OCI-M2 (cell line): ENCODE results near the gene TMEM198.

ENCODE experiments used
- DNase-seq: peaks from one replicate; lab custom pipeline; 2025; ENCODE audit not compliant: unreplicated experiment; lab: John Stamatoyannopoulos, UW

The TMEM198 gene

DNA sequence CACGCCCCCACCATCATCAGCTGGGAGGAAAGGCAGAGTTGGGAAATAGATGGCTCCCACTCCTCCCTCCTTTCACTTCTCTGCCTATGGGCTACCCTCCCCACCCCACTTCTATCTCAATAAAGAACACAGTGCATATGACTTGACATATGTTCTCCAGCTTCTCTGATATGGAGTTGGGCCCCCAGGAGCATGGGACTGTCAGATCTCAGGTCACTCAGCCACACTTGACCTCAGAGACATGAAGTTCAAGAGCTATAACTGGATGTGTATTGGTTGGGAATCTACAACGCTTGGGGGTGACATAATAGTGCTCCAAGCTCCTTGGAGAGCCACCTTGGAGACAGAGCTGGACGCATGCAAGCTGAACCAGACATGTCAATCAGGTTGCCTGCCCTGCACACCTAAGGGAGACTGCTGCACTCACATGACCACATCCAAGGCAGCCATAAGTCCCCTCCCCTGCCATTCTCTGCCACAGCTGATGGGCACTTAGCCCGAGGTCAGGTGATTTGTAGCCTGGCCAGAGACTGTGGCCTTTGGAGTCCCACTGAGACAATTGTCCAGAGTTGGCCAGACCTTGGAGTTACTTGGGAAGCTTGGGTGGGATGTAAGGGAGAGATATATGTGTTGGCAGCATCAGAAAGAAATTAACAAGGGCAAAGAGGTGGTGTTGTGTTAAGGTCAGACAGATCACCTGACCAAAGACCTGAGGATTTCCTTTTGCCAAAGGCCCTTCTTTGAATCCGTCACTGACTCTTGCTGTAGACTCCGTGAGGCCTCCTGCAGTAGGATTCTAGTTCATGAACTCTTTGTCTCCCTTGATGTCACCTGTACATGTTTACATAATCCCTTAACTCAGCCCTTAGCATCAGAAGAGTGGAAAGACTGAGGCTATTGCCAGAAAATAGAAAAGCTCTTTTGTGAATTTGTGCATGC lies 32.0 kb downstream of the TMEM198 start:
- DNase-seq: no peak

DNA sequence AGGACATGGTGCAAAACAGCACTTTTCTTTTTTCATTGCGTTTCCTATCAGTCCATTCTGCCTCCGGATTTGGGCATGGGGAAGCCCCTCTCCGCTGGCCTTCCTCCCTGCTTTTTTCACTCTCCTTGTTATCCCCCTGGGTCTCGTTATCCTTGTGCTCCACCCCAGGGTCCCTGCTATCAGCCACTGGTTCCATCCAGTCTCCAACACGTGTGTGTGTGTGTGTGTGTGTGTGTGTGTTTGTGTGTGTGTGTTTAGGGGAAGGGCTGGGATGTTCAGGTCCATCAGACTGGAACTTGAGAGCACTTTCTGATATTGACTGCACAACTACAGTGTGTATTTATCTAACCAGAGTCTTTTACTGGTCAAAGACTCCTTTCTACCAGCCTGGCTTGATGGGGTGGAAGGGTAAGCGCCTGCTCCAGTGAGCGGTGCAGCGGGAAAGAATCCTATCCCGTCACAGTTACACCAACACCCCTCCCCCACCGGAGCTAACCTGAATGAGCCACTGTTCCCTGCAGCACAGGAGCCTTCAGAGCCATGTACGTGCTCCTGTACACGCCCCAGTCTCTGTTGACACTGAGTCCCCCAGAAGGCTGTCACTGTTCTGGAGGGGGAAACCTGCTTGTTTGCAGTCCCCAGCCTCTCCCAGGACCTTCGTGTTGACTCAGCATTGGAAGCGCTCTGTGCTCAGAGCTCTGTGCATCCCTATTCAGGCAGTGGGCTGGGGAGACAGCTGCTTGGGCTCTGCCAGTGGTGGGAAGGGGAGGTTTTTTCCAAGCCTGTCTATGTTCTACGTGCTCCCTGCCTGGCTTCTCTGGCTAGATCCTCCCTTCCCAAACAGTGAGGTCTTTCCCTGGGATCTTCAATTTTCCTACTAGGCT lies 32.9 kb downstream of the TMEM198 start:
- DNase-seq: no peak

DNA sequence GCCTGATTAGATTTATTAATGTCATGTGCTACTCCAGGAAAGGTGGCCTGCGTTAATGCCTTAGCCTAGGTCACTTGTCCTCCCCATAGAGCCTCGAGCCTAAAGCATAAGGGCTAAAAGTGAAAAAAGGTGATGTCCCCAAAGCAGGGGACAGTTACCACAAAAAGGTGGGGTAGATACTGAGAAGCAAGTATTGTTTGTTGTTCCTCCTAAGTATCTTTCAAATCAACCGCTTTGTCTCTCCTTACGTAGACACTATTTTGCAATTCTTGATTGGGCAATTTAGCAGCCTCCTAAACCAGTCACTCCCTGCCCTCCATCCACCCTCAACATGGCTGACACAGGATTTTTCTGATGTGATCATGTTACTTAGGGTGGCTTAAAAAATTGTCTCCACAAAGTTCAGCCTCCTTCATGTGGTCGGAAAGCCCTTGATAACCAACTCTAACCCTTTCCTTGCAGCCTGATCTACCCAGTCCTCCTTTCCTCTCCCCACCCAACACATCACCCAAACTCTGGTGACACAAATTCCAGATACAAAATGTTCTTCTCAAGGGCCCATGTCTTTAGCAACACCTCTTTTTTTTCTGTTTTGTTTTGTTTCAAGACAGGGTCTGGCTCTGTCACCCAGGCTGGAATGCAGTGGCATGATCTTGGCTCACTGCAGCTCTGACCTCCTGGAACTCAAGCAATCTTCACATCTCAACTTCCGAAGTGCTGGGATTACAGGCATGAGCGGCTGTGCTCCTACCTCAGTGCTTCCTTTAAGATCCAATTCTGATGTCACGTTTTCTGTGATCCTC lies 35.2 kb downstream of the TMEM198 start:
- no peak for DNase-seq

DNA sequence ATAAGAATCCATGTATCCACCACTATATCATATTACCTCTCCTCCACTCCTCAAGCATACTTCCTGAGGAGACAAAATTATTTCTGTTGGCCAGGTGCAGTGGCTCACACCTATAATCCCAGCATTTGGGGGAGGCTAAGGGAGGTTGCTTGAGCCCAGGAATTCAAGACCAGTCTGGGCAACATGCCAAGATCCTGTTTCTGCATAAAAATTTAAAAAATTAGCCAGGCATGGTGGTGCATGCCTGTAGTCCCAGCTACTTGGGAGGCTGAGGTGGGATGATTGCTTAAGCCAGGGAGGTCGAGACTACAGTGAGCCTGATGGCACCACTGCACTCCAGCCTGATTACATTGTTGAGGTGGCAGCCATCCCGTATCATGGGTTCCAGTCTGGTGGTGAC lies 37.5 kb downstream of the TMEM198 start:
- DNase-seq: no peak

DNA sequence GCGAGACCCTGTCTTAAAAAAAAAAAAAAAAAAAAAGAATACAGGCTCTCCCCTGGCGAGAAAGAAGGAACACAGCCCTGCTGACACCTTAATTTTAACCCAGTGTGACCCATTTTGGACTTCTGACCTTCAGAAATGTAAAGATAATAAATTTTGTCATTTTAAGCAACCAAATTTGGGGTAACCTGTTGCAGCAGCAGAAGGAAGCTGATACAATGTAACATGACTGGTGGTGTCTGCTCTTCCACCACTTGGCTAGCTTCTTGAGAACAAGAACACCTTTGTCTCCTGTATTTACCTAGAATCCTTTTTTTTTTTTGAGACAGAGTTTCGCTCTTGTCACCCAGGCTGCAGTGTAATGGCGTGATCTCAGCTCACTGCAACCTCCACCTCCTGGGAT lies 47.3 kb downstream of the TMEM198 start:
- no peak for DNase-seq

DNA sequence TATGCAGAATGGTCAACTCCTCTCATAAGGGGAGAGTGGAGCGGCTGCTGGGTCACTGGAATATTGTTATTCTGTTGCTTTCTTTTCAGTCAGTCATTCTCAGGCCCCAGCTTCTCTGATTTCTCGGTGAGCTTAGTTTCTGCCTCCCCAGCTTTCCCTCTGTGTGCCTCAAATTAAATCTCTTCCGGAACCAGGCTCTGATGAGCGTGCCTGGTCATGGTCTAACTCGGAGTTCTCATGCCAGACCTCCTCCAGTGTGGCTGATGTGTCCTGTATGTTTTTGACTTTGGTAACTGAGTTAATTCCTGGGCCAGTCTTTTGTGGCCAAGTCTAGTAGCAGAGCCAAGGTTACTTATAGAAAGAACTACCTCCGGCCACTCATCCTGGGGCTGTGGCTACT lies 48.9 kb downstream of the TMEM198 start:
- no peak for DNase-seq

DNA sequence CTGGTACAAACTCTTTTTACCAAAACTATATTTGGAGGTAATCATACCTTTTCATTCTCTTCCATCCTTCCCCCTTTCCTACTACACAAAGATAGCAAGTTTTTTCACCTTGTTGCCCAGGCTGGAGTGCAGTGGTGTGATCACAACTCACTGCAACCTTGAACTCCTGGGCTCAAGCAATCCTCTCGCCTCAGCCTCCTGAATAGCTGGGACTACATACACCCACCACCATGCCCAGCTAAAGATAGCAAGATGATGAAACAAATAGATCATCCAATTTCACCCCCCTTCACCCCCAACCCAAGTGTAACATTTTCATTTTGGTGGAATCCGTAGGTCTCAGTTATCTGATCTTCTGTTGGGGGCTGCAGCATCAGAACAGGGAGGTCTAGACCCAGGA lies 49.3 kb downstream of the TMEM198 start:
- no peak for DNase-seq

DNA sequence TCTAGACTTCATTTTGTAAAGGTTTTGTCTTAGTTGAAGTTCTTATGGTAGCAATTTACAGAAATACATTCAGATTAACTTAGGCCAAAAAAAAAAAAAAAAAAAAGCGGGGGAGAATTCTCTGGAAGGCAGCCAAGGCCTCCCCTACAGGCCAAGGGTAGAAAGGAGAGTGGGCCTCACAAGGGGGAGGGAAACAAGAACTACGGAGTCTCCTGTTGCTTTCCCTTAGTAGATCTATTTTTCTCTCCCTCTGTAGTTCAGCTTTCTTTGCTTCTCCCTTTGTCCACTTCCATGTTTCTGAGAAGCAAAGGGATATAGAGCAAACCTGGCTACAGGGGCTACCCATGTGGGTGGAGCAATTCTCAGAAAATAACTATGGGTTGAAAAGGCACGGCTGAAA lies 51.4 kb downstream of the TMEM198 start:
- peak; percentile 7 for DNase-seq

DNA sequence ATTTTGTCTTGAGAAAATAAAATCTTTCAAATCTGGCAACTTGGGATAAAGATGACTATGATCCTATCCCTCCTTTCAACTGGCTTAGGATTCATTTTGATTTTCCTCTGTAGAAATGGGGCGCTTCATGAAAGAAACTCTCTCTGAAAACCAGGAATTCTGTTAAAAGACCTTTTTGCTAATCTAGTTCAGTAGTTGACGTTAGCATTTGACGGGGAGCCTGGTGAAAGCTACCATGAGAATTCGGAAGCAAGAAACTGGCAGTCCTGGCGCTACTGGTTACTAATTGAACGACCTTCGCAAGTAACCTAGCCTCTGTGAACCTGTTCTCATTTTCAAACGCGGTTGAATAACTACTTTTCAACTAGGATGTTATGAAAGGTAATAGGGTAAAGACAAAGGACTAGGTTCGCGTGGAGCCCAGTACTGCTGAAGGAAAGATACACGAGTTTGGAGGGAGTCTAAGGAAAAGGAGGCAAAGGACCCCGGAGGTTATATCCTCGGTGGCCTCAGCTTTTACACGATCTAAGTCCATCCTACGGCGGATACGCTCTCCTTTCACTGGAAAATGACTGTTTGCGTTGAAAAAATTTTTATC lies 53.2 kb downstream of the TMEM198 start:
- DNase-seq: no peak

DNA sequence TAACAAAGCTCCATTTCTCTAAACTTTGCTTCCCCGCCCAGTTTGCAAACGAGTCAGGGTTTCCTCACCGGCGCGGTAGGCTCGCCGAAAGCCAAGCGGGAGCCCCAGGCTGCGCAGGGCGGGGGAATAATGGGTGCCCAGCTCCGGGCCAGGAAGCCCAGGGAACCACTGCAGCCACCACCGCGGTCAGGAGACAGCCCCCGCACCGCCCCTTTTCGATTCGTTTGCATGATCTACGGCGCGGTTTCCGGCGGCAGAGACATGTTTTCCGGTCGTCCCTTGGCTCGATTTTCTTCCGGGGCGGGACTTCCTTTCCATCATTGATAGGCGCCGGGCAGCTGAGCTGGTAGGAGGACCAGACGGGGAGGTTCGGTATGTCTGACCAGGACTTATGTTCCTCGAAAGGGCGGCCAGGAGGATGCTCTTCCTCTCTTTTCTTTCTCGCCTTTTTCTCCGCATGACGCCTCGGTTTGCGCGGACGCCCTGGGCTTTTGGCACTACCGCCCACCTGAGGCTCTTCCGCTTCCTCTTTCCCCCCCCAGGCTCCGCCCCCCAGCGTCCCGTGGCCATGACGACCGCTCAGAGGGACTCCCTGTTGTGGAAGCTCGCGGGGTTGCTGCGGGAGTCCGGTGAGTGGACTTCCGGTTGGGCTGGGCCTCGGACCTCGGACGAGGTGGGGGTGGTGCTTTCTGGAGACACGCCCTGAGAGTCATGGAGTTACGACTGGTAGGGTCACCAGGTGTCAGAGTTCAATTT lies 53.9 kb downstream of the TMEM198 start, which contains the start of gene STK11IP:
Gene STK11IP, plus strand, starts transcription at position 306 of the 756 bp plus-strand sequence. Its CDS starts 263 bp downstream, at position 569.
- peak; percentile 81 for DNase-seq

DNA sequence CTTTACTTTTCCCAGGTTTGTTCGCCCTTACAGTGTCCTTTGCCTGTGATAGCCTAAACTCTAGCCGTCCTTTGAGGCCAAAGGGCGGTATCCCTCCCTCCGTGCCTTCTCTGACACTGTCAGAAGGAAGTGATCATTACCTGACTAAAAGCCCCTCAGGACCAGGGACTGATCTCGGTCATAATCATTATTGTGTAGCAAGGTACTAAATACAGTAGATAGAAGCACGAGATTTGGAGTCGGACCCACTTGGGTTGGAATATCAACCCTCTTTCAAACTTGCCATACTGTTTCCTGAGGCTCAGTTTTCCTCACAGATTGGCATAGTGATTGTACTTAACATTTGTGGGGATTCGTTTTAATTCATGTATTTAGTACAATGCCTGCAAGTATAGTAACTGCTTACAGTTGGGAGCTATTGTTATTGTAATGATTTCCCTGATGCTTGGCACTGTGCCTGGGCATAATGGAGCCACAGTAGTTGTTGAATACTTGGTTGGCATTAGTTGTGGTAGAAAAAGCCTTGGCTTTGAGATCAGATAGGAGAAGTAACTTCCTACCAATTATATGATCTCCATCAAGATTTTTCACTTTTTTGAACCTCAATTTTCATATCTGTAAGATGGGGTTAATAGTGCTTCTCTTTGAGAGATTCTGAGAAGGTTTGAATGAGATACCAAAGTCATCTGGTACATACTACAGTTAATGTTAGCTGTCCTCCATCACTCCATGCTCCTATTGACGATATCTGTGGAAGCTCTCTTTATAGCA lies 54.7 kb downstream of the TMEM198 start:
- DNase-seq: no peak
